ENCODE results near the gene FKBP1A. TPM values are rescaled to one million over a fixed set of nuclear protein-coding genes. Genes with fewer than 3 reads are reported as not detected.

FKBP1A gene
- total RNA-seq, 3 donors from 2014 or later: 168 to 326 (median 300) TPM

- intact Hi-C loops (cut with DNase I, micrococcal nuclease): loop anchor here in 1 of 2 donors (5.0 kb wide), 1 partner anchor 50 kb away; the partner anchor contains the start of gene SDCBP2
- no peak for ATAC-seq
- DNase-seq: no peak
- H3K4me1 ChIP-seq (ENCODE audit: low read depth): peaks cover 23% of the 10 kb centered on the region
- TF ChIP-seq CTCF (IDR thresholded peaks at IDR 0.05): no peak
- H3K9me3 ChIP-seq: no peaks in the 10 kb centered on the region
- H3K4me3 ChIP-seq: no peak overlapping the region
- no peaks in the 10 kb centered on the region for H3K36me3 ChIP-seq (ENCODE audit: low read depth)
These were observed 15.4 kb downstream of the FKBP1A start for GRCh38 chr20:1377341-1377871.

- ATAC-seq (peak; percentile 29), DNase-seq (peak in 1 of 3 donors; percentile 3)
- no peak for TF ChIP-seq CTCF (IDR thresholded peaks at IDR 0.05)
- Histone ChIP-seq H3K4me1 (ENCODE audit: low read depth) (peaks cover 17% of the 10 kb centered on the region), H3K36me3 (ENCODE audit: low read depth) (no peaks in the 10 kb centered on the region), H3K9me3 (no peaks in the 10 kb centered on the region), H3K4me3 (no peak overlapping the region)
- intact Hi-C loops (cut with DNase I, micrococcal nuclease): loop anchor here in 1 of 2 donors (5.0 kb wide), 1 partner anchor 49 kb away; the partner anchor contains the start of gene SDCBP2
These were observed 16.2 kb downstream of the FKBP1A start for GRCh38 chr20:1376408-1377270.

- intact Hi-C loops (cut with DNase I, micrococcal nuclease): loop anchor here in 1 of 2 donors (5.0 kb wide), 1 partner anchor 49 kb away; the partner anchor contains the start of gene SDCBP2
- peak; percentile 24 for ATAC-seq
- peak in 1 of 3 donors; percentile 2 for DNase-seq
These were observed 16.8 kb downstream of the FKBP1A start for GRCh38 chr20:1376007-1376406.

GRCh38 chr20:1375515-1375914 lies 17.3 kb downstream of the FKBP1A start:
- intact Hi-C loops (cut with DNase I, micrococcal nuclease): loop anchor here in 1 of 2 donors (5.0 kb wide), 1 partner anchor 48 kb away; the partner anchor contains the start of gene SDCBP2
- Histone ChIP-seq H3K9me3 (no peaks in the 10 kb centered on the region), H3K4me1 (ENCODE audit: low read depth) (peaks cover 17% of the 10 kb centered on the region), H3K4me3 (no peak overlapping the region), H3K36me3 (ENCODE audit: low read depth) (no peaks in the 10 kb centered on the region)
- DNase-seq (peak in 1 of 3 donors; percentile 1), ATAC-seq (peak; percentile 20)
- TF ChIP-seq CTCF (IDR thresholded peaks at IDR 0.05): no peak

More at GRCh38 chr20:1376007-1376406, 16.8 kb downstream of the FKBP1A start:
- Histone ChIP-seq H3K36me3 (ENCODE audit: low read depth) (no peaks in the 10 kb centered on the region), H3K4me3 (no peak overlapping the region), H3K9me3 (no peaks in the 10 kb centered on the region), H3K4me1 (ENCODE audit: low read depth) (peaks cover 14% of the 10 kb centered on the region)
- TF ChIP-seq CTCF (IDR thresholded peaks at IDR 0.05): no peak

GRCh38 chr20:1374246-1374645 lies 18.6 kb downstream of the FKBP1A start:
- ATAC-seq: no peak
- Histone ChIP-seq H3K4me1 (ENCODE audit: low read depth) (peaks cover 21% of the 10 kb centered on the region), H3K9me3 (no peaks in the 10 kb centered on the region), H3K4me3 (no peak overlapping the region), H3K36me3 (ENCODE audit: low read depth) (no peaks in the 10 kb centered on the region)
- intact Hi-C loops (cut with DNase I, micrococcal nuclease): no loop called here
- DNase-seq: peak in 1 of 3 donors; percentile 1
- no peak for TF ChIP-seq CTCF (IDR thresholded peaks at IDR 0.05)
